NCI-H146 treated with DMSO at 0.1 percent for 48 hours (cell line): ENCODE measurements around the gene CCDC185.

ENCODE experiments used
- DNase-seq: peaks from one replicate; lab custom pipeline; 2025; ENCODE audit not compliant: unreplicated experiment; lab: John Stamatoyannopoulos, UW

Gene CCDC185

DNA sequence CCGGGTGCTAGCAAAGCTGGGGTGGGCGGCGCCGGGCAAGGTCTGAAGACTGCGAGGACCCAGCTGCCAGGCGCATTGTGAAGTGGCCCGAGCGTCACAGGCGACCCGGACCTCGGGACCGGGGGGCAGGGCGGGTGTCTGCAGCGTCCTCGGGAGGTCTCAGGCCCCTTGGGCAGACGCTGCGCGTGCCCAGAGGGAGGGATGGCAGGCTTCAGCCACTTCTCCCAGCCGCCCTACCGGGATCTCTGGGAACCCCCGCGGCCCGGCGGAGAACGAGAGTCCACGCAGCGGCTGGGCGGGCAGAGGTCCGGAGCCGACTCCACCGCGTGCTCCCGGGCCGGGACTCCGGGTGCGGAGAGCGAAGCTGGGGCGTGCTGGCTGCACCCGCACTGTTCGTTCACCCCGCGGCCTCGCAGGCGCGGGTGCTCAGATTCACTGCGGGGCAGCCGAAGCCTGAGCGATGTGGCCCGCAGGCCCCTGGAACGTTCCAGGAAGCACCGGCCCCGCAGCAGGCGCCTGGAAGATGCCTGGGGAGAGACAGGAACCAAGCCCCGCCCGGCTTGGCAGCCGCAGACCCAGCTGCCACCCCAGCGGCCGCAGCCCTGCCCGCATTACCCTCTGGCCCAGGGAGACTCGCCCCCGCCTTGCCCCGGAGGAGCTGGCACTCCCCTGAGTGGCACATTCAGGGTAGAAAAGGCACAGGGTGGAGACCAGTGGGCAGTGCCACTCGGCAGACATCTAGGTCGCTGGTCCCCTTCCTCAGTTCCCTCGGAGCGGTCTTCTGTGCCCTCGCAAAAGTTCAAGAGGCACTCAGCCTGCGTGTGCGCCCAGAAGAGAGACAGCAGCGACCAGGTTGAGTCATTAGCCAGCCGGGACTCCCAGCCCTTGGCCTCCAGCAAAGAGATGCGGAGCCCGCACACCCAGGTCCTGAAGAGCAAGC is at the start of gene CCDC185:
Gene CCDC185 (plus strand): TSS at position 141 of the 940 bp plus-strand sequence. CDS start 61 bp downstream, at position 202.
- DNase-seq, result no peak

DNA sequence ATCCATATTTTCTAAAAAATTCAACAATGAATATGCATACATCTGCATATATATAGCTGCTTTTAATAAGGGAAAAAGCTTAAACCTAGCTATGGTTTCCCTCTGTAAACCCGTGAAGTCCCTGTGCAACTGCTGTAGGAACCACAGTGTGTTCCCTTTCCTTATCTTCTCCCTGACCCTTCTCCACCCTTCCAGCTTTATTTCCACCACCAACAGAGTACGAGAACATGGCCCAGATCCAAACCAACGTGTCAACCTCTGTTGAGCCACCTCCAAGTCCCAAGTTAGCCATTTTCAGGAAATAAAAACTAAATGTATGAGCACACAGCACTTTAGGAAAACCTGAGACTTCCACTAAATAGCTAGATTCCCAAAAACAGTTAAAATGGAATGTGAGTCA is 49.5 kb upstream of the CCDC185 start:
- no peak for DNase-seq

DNA sequence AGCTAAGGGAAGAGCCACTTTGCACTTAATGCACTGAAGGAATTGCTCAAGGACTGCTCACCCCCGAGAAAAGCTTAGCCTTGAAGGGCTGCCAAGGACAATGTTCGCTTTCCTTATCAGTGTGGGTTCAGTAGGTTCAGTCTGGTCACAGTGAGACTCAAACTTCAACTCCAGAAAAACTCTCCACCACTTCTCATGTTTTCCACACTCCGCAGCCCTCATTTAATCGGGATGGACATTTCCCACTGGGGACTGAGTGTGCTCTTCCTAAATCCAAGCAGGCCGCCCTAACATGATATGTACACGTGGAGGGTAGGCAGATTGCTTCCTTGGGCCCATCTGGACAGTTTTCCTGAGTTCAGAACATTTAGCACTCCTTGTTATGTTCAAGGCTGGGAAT is 48.7 kb upstream of the CCDC185 start:
- no peak for DNase-seq

DNA sequence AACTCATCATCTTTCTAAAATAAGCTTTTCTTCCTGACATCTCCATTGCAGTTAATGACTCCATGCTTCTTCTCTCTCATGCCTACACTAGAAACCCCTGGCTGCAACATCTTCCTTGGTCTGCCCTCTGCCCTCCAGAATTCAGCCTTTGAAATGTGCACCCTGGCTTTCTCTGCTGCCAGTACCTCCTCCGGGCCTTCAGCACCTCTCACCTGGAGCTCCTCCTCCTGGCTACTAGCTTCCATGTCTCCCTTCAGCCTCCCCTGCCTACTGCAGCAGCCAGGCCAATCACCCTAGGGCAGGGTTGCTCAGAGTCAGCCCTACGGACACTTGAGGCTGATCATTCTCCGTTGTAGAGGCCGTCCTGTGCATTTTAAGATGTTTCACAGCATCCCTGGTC is 47.5 kb upstream of the CCDC185 start:
- DNase-seq, result no peak

DNA sequence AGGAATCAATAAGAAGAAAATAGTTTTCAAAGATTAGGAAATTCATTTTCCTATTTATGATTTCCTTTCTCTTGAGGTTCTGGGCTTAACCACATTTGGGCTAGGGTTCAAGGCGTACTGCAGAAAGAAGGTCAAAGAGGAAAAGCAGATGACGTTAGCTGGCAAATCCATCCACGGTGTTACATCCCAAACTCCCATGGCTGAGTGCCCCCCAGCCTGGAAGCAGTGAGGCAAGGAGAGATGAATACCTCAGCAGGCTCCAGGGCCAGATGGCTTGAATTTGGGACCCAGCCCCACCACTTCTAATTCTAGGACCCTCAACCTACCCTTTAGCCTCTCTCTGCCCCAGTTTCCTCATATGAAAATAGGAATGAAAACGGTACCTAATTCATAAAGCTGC is 46.9 kb upstream of the CCDC185 start:
- DNase-seq, result no peak

DNA sequence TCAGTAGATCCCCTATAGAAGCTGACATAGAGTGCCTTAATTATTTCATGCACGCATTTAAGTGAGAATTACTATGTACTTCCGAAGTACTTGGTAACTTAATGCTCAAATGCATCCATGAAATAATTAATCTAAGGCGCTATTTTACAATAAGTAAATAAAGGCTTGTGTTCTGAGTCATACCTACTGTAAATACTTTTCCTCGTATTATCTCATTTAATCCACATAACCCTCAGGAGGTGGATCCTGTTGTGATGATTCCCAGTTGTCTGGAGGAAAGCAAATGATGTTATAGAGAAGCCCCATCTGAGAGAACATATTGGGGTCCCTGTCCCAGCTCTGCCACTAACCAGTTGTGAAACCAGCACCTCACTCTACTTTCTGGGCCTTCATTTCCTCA is 45.6 kb upstream of the CCDC185 start:
- DNase-seq, result no peak

DNA sequence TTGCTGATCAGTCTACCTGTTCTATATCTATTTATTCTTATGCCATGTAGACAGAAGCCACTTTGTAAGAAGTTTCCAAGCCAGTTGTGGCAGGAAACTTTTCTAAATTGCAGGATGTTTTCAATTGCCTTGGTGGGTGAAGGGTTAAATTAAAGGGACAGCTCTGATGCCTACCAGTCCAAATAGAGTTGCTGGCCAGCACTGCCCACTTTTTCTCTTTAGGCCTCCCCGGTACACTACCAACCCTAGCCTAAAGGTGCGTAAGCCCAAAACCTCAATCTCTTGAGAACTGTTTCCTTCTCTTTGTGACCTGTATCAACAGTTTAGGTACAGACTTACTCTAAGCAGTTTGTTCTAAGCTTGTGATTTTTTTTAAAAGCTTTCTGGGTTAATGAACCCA is 44.8 kb upstream of the CCDC185 start:
- no peak for DNase-seq

DNA sequence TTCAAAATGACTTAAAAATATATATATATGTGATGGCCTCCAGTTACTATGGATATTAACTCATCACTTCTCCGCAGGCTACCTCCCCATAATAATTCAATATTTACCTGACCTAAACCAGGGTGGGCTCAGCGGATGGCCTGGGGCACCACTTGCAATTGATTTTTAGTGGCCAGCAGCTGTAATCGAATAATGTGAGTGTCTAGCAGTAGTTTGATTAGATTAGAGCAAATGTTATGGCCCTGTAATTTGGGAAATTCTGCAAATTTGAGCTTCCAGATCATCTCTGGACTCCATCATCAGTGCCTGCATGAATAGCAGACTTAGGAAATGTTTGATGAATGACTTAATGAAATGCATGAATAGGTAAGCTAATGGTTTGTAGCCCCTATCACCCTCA is 44.0 kb upstream of the CCDC185 start:
- no peak for DNase-seq

DNA sequence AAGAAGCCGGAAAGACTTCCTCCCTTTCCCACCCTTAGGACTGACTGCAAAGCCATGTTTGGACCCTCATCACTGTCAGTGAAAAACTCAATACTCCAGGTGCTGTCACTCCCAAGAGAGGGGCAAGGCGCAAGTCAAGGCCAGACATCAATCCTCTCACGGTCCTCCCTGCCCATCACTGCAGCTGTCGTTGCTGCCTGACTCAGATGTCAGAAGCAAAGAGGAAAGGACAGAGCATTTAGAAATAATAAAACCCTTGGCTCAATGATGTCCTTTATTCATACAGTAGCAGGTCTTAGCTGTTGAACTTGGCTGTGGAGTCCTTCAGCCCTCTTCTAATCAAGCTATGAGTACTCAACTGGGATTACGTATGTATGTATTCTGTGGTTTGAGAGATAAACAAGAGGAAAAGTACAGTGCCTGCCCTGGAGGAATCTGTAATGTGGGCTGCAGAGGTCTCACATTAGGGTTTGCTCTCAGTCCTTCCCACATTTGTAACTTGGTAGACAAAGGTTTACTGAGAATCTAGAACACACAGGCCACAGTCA is 42.8 kb upstream of the CCDC185 start:
- DNase-seq, result no peak

DNA sequence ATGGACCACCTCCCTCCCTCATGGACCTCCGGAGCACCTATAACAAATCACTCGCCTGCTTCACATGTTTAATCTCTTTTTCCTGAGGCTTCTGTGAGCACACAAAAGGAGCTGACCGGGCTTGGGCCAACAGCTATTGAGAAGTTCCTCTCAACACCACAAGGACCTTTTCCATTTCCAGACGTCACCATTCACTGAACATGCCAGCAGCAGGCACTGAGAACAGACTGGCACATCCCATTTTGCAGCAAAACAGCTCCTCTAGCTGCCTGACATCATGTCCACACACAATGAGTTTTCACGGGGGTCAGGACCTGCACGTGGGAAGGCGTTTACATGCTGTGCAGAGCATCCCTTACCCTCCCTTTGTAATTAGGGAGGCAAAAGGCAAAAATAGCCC is 40.3 kb upstream of the CCDC185 start:
- no peak for DNase-seq

DNA sequence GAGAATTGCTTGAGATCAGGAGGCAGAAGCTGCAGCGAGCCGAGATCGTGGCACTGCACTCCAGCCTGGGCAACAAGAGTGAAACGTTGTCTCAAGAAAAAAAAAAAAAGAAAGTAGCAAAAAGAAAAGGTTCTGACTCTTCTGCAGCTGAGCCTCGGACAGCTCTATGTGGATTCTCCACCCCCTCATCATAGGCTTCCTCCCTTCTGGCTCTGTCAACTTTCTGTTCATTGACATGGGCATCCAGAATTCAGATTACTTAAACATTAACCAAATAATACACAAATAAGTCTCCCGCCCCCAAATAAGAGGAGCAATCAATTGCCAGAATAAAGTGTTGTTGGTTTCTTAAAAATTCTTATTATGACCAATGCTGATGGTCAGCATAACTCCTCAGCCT is 39.3 kb upstream of the CCDC185 start:
- no peak for DNase-seq

DNA sequence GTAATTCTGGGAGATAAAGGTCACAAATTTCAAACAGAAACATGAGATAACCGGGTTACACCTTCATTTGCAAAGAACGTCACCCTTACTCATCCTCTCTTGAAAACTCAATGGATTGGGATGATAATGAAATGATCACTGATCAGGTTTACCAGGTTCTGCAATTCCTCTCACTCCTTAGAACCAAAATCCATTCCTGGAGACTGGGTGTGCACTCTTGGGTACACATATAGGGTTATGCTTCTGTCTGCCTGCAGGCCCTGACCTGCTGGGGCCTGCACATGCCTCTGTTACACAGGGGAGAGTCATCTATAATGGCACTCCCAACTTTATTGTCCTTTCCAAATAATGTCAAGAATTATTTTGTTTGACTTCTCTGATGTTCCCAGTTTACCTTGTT is 37.5 kb upstream of the CCDC185 start:
- no peak for DNase-seq

DNA sequence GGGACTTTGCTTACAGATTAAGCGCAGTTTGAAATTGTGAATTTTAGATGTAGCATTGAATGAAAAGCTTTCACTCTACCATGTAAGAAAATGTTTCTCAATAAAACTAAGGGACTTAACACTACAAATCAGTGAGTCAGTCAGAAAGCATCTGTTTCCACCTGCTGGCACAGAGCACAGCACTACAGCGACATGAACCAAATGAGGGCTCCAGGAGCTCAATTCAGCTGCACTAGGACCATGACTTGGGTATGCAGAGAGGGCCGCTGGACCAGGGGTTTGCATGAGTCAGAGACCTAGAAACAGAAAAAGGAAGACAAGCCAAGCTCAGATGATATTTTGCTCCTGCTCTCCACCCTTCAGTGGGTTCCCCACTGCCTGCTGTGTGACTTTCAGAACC is 34.4 kb upstream of the CCDC185 start:
- DNase-seq, result no peak

DNA sequence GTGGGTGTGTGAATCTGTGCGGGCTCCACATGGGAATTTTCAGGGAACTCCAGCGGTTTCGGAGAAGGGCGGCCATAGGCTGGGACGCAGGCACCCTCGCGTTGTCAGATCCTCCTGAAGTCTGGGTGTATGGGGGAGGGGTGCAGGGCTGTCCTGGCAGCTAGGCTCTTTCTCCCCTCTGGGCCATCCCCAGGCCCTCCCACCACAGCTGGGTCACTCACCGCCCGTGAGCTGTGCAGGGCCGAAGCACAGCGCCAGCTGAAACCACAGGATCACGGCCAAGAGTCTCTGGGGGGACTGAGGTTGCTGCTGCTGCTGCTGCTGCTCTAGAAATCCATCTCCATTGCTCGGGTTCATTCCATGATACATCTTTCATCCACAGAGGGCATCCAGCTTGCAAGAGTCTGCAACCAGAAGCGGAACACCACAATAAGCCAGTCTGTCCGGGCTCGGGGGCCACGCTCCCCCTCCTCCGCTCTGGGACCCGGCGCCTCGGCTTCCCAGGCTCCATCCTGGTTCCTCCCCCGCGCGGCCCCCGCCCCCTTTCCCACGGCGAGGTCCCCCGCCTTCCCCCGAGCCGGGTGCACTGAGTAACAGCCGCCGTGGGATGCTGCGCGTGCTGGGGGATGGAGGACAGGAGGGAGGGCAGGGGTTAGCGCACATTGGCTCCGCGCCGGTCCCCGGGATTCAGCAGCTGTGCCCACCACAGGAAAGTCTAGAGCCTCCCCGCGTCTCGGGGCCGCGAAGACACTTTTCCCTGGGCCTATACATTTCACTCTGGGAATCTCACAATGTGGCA is 30.0 kb upstream of the CCDC185 start:
- DNase-seq, result no peak

DNA sequence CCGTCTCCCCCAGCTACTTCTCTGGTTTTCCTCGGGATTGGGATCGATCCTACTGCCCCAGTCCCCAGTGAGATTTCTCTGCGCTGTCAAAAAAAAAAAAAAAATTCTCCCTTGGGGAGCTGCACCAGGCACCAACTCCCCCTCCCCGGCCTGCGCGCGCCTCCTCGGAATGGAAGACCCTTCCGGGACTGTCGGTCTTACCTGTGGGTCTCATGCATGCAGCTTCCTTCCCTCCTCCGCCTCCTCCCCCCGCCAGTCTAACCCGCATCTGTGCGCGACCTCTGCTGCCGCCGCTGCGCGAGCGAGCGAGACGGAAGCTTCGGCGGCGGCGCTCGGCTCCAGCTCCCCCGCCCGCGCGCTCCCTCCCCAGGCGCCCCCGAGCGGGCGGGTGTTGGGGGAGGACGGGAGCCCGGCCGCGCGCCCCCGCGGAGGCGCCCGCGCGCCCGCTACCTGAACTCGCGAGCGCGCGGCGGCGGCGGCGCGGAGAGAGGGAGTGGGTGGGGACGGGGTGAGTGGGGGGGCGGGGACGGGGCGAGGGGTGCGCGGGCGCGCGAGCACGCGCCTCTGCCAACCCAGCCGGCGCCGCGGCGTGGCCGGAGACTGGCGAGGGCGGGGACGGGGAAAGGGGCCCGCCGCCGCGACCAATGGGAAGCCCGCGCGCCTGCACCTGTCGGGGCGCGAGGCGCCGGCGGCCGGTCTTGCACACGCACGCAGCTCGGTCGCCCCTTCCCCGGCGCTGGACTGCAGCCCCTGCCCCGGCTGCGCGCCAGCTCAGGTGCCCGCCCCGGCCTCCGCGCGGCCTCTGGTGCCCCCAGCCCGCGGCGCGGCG is 29.1 kb upstream of the CCDC185 start, which contains the start of gene SUSD4:
Gene SUSD4 (minus strand): TSS at position 321 of the 829 bp plus-strand sequence. CDS start 751 bp downstream, outside the sequence.
- peak; percentile 28 for DNase-seq

DNA sequence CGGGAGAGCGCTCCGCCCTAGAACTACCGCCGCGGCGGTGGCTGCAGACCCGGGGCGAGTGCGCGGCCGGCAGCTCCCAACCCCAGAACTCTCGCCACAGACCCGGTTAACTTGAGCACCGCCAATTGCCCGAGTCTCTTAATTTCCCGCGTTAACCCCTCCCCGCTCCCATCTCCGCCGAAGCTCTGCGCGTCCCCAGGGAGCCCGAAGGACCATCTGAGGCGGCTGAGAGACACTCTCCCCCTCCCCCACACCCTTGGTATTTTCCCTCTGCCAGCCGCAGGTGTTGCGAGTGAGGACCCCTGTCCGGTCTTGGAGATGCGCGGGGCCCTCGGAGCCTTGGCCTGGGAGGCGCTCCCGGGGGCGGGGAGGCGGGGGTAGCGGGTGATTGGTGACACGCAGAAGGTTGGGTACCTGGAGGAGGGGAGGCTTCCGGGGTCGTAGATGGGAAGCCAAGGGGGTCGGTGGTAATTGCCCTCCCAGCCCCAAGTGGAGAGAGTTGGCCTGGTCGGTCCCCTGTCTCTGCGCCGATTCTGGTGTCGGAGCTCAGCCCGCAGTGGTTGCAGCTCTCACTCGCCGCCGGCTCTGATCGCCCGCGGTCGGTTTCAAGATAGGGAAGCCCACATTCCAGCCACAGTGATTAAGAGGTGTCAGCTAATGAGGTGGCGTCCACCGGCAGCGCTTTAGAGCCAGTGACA is 28.4 kb upstream of the CCDC185 start:
- DNase-seq, result no peak

DNA sequence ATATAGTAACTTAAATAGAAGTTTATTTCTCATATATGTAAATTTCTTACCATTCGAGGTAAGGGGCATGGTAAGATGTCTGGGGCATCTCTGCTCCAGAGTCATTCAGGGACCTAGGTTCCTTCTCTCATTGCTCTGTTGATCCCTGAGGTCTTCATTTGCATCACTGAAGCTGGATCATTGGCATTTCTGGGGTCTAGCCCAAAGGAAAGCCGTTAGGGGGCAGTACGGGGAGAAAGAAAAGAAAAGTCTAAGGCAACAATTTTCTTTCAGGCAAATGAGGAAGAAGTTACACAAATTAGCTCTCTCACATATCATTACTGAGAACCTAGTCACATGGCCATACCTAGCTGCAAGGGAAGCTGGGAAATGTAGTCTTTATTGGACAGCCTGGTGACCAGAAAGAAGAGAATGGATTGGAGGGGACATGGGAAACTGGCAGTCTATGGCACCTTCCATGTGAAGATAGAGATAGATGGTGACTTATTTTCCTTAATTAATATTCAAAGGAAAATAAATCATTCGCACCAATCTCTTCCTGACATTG is 19.1 kb upstream of the CCDC185 start:
- no peak for DNase-seq

DNA sequence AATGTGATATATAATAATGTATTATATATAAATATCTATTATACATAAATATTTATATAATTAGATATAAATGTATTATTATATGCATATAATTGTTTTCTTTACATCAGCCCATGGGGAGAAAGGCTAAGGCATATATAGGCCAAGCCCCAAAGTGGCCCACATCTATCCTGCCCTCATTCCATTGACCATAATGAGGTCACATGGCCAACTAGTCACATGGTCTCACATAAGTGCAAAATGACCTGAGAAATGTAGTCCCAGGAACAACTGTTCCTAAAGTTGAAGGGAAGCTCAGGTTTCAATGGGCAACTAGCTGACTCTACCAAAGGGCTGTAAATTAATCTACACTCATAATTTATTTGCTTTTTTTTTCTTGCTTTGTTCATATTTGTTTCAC is 14.5 kb upstream of the CCDC185 start:
- no peak for DNase-seq

DNA sequence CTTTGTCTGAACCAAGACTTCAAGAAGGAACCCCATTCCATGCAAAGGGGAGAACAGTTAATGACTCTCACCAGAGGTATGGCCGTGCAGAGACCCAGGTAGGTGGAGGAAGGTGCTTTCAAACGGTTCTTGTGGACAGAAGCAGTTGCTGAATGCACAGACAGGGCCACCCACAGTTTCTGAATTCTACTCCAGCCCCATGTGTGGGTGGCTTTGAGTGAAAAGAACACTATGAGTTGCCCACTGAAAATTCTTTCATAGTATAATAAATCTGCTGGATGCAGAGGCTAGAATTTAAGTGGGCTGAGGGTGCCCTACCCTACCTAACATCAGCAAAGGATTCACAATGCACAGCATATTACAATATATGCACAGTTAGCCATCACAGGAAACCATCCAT is 7.2 kb upstream of the CCDC185 start:
- no peak for DNase-seq

DNA sequence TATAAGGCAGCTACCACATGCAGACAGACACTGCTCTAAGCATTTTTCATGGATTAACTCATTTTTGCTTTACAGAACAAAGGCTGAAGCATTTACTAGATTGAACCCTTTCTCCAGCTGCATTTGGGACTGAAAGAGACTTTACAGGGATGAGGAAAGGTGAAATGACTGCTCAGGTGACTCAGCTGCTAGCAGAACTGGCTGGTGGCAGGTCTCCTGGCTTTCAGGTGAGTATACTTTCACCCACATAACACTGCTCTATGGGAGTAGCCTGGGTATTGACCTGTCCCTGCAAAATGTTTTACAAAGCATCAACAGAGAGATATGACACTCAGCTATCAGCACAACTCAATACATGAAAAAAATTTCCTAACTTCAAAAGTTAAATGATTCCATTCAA is 2.6 kb upstream of the CCDC185 start:
- DNase-seq, result no peak
